Neutrophil (primary cell): ENCODE results near the gene TRIM15.

Experiments used
- H3K27ac ChIP-seq: fragments of 200-600 bp; sonication (generic); 2 replicates; pipeline ENCODE4 v1.5.1; 2016; ENCODE audit warnings: mild to moderate bottlenecking, moderate library complexity
- H3K27me3 ChIP-seq: fragments of 200-600 bp; sonication (generic); 2 replicates; pipeline ENCODE4 v1.6.0; 2016; ENCODE audit warnings: mild to moderate bottlenecking
- H3K36me3 ChIP-seq: fragments of 200-600 bp; sonication (generic); 2 replicates; pipeline ENCODE4 v1.5.1; 2017
- H3K4me1 ChIP-seq, 2 experiments: fragments of 200-600 bp in 1 of 2; sonication (generic) in 1 of 2; 1 replicate in 1 of 2; 2 replicates in 1 of 2; pipeline versions ENCODE4 v1.5.1 to v1.6.1; 2013 to 2016; ENCODE audit warnings: low read depth in 1 of 2, low read length in 1 of 2, mild to moderate bottlenecking in 1 of 2, moderate library complexity in 1 of 2; ENCODE audit not compliant: control insufficient read depth in 1 of 2, insufficient read depth in 1 of 2
- H3K4me3 ChIP-seq, 2 experiments: fragments of 200-600 bp in 1 of 2; sonication (generic) in 1 of 2; 1 replicate in 1 of 2; 2 replicates in 1 of 2; pipeline ENCODE4 v1.5.1; 2013 to 2016; ENCODE audit warnings: low read depth in 1 of 2, low read length in 1 of 2, mild to moderate bottlenecking in 1 of 2, moderate library complexity in 1 of 2
- H3K9me3 ChIP-seq: fragments of 200-600 bp; sonication (generic); 2 replicates; pipeline ENCODE4 v1.5.1; 2016
- CTCF ChIP-seq: fragments of 200-600 bp; sonication (generic); IDR thresholded peaks from 2 replicates; pipeline ENCODE4 v1.5.1; 2016; ENCODE audit warnings: antibody characterized with exemption

The TRIM15 gene

GRCh38 chr6:30149858-30150550 lies 13.3 kb upstream of the TRIM15 start:
- Histone ChIP-seq H3K27me3 (peaks cover 8% of the 10 kb centered on the region), H3K9me3 (no peaks in the 10 kb centered on the region), H3K36me3 (no peaks in the 10 kb centered on the region), H3K4me1 (peaks cover 19 to 29% of the 10 kb centered on the region in 2 experiments), H3K4me3 (no peak overlapping the region), H3K27ac (no peak overlapping the region)
- TF ChIP-seq CTCF = no peak

GRCh38 chr6:30150671-30151395 lies 12.5 kb upstream of the TRIM15 start:
- Histone ChIP-seq H3K27me3 (peaks cover 3% of the 10 kb centered on the region), H3K27ac (no peak overlapping the region), H3K4me3 (no peak overlapping the region), H3K36me3 (no peaks in the 10 kb centered on the region), H3K4me1 (peaks cover 19 to 29% of the 10 kb centered on the region in 2 experiments), H3K9me3 (no peaks in the 10 kb centered on the region)
- no peak for TF ChIP-seq CTCF

GRCh38 chr6:30151580-30151979 lies 11.8 kb upstream of the TRIM15 start:
- Histone ChIP-seq H3K4me3 (no peak overlapping the region), H3K27me3 (peaks cover 7% of the 10 kb centered on the region), H3K36me3 (no peaks in the 10 kb centered on the region), H3K4me1 (peaks cover 19 to 34% of the 10 kb centered on the region in 2 experiments), H3K9me3 (no peaks in the 10 kb centered on the region), H3K27ac (no peak overlapping the region)
- no peak for TF ChIP-seq CTCF

GRCh38 chr6:30152016-30152673 lies 11.2 kb upstream of the TRIM15 start:
- H3K27ac ChIP-seq = no peak overlapping the region
- no peaks in the 10 kb centered on the region for H3K9me3 ChIP-seq
- H3K36me3 ChIP-seq = no peaks in the 10 kb centered on the region
- H3K4me1 ChIP-seq = peaks cover 19 to 34% of the 10 kb centered on the region in 2 experiments
- peaks cover 7% of the 10 kb centered on the region for H3K27me3 ChIP-seq
- H3K4me3 ChIP-seq = no peak overlapping the region
- no peak for TF ChIP-seq CTCF

- H3K4me3 ChIP-seq = no peak overlapping the region
- H3K27ac ChIP-seq = no peak overlapping the region
- no peaks in the 10 kb centered on the region for H3K9me3 ChIP-seq
- H3K27me3 ChIP-seq = peaks cover 7% of the 10 kb centered on the region
- H3K4me1 ChIP-seq = peaks cover 19 to 34% of the 10 kb centered on the region in 2 experiments
- H3K36me3 ChIP-seq = no peaks in the 10 kb centered on the region
- TF ChIP-seq CTCF = no peak
These were observed 10.3 kb upstream of the TRIM15 start for GRCh38 chr6:30152910-30153610.
